Testis (tissue), 2 donors: ENCODE data around the gene NR3C1.

Source experiments
- POLR2A ChIP-seq: fragments of 450-650 bp; IDR thresholded peaks from one replicate; pipeline ENCODE4 v1.6.1; 2017; ENCODE audit warnings: antibody characterized with exemption, mild to moderate bottlenecking, moderate library complexity
- TF ChIP-seq, protein P1 (sequence below), 3 experiments: fragments of 450-650 bp in 2 of 3; fragments of 200-600 bp in 1 of 3; sonication (generic) in 1 of 3; IDR thresholded peaks; one replicate each; pipeline ENCODE4 v1.5.1; 2016 to 2019; ENCODE audit warnings: antibody characterized with exemption in 3 of 3, mild to moderate bottlenecking in 2 of 3, moderate library complexity in 1 of 3

DNA sequence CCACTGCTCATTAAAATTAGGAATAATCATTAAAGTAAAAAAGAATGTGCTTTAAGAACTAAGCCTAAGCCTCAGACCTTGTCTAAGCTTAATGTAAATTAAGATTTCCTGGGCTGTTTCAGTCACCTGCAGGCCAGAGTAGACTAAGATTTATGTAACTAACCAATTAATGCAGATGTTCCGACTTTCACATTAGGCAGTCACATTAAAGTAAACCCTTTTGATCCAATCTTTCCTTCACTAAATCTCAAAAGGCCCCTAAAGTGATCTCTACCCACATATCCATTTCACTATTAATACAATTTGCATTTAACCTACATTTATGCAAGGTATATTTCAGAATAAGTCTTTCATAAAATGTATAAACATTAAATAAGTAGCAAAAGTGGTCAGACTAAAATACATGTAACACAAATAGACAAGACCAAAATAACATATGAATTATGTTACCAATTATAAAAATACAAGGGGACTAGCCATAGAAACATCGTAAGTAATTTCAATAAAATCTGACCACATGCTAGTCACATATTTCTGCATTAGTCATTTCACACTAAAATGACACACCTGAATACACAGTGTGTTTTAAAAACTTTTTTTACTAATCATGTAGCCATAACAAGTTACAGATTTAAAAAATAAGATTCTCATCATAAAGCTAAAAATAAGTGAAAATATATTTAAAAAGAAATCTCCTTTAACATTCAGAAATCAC, 7.7 kb downstream of the NR3C1 start:
- TF ChIP-seq, protein P1, sequence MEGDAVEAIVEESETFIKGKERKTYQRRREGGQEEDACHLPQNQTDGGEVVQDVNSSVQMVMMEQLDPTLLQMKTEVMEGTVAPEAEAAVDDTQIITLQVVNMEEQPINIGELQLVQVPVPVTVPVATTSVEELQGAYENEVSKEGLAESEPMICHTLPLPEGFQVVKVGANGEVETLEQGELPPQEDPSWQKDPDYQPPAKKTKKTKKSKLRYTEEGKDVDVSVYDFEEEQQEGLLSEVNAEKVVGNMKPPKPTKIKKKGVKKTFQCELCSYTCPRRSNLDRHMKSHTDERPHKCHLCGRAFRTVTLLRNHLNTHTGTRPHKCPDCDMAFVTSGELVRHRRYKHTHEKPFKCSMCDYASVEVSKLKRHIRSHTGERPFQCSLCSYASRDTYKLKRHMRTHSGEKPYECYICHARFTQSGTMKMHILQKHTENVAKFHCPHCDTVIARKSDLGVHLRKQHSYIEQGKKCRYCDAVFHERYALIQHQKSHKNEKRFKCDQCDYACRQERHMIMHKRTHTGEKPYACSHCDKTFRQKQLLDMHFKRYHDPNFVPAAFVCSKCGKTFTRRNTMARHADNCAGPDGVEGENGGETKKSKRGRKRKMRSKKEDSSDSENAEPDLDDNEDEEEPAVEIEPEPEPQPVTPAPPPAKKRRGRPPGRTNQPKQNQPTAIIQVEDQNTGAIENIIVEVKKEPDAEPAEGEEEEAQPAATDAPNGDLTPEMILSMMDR (IDR thresholded peaks at IDR 0.05): no peak
- no peak for TF ChIP-seq POLR2A
